GM21381 (cell line): ENCODE measurements around the gene PRPF6.

Experiments used
- ATAC-seq: cut with Tn5 transposase; IDR thresholded peaks from one replicate; pipeline ENCODE4 v1.9.1; 2021; ENCODE audit warnings: mild to moderate bottlenecking, moderate library complexity; ENCODE audit not compliant: unreplicated experiment

Gene PRPF6

DNA sequence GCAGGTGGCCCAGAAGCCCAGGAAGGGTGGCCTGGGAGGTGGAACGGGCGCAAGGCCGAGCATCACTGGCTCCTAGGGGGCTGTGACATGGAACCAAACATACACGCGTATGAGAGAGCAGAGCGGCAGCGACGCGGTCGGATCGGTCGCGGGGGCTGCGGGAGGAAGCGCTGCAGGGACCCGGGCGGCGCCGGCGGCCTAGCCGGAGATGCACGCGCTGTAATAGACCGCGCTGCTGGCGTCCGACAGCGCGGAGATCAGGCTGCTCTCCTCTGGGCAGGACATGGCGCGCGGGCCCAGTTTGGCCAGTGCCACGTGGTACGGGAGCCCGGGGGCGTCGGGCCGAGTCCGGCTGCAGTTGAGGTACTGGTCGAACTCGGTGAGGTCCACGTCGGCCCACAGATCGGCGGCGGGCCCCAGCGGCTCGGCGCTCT is 67.1 kb downstream of the PRPF6 start:
- no peak for ATAC-seq

DNA sequence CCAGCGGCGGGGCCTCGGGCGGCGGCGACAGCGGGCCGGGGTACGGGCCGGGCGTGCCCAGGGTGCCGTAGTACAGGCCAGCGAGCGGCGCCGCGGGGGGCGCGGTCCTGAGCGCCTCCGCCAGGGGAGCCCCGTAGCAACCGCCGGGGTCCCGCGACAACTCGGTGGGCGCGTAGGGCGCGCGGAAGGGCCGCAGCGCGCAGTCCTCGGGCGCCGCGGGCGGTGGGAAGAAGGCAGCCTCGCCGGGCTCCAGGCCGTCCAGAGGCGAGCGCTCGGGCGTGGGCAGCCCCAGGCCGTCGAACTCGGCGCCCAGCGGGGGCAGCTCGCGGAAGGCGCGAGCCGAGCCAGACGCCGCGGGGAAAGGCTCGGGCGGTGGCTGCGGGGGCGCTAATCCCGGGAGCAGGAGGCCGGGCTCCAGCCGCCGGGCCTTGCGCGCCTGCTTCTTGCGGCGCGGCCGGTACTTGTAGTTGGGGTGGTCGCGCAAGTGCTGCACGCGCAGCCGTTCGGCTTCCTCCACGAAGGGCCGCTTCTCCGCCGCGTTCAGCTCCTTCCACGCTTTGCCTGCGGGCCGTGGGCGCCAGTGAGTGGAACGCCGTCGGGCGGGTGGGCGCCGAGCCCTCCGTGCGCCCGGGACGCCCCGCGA is 67.6 kb downstream of the PRPF6 start:
- no peak for ATAC-seq

DNA sequence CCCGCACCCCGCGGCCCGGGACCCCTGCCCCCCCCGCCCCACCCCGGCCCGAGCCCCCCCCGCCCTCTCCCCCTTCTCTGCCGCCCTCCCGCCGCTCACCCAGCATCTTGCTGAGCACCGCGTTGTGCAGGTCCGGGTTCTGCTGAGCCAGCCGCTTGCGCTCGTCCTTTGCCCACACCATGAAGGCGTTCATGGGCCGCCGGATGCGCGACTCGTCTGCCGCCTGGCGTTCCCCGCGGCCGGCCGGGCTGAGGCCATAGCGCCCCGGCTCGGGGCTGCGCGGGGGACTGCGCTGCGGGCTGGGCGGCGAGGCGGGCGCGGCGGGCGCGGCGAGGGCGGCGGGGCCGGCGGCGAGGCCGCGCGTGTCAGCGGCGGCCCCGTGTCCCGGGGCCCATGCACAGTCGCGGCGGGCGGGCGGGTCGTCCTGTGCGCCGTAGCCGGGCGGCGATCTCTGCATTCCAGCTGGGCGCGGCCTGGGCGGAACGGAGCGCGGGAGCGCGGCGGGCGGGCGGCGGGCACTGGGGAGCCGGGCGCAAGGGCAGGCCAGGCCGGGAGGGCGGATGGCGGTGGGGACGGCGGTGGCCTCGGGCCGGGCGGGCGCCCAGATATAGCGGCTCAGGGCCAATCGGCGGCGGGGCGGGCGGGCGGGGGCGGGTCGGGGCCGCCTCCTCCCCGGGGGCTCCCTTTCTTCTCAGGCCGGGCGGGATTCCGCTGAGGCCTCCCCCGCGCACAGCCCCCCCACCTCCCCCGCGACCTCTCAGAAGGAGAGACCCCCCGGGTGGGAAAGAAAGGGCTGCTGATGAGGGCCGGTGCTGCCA is 68.3 kb downstream of the PRPF6 start, which contains the start of gene SOX18:
SOX18 (minus strand) TSS at position 580 of the 818 bp plus-strand sequence; CDS start at position 457, 123 bp downstream.
- ATAC-seq: no peak

DNA sequence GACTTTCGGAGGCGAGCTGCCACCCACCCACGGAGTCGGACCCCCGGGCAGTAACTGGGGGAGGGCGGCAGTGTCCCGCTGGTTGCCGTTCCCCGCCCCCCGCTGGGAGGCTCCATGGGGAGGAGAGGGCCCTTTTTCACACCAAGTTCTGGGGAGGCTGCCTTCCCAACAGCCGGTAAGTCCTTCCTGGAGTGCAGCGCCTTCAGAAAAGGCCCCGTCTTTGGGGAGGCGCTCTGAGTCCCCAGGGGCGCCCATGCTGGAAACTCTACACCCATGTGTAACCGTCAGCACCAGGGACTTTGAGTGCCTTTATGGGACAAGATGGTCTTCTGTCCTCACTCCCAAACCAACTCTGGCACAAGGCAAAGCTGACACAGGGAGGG is 68.9 kb downstream of the PRPF6 start:
- ATAC-seq: no peak

DNA sequence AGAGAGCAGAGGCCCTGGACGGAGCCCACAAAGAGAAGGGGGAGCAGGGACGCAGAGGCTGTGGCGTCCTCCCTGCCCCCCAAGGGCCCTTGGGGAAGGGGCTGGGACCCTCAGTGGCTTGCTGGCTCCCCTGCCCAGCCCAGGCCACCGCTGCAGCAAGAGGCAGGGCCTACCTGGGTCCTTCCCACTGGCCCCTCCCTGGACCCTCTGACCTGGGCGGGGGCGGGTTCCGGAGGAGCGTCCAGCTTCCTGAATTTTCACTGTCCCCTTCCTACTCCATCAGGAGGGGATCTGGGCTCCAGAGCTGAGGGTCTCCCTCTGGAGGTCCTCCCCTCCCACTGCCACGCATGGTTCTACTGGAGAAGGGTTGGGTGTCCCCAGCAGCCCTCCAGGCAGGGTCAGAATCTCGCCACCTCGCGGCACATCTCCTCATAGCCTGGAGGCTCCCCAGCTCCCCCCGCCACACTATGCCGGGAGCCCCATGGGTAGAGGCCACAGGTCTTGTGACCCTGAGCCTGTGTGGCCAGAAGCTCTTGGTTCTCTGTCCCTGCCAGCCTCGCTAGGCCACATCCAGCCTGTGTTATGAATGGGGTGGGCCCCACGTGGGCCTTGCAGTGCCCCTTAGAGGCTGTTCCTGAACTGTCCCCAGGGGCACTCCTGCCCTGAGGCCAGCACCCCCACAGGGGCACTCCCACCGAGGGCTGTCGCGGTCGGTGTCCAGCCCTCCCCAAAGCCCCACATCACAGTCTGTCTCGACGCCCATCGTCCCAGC is 69.5 kb downstream of the PRPF6 start:
- ATAC-seq: no peak

DNA sequence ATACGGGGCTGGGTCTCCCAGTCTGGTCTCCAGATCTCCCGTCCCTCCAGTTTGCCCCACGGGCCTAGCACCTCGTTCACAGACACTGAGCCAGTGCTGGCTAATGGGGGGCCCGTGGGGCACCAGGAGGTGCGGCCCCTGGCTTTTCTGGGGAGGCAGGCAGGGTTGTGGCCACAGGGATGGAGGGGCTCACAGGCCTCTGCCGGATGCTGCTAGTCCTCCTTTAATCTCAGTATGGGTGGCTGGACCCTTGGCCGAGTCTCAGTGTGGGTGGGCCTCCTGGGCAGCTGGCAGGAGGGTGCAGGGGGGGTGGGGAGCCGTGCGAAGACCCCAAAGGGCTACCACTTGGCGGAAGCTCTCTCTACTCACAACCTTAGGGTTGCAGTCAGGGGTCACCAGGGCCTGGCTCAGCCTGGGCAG is 70.1 kb downstream of the PRPF6 start:
- no peak for ATAC-seq

DNA sequence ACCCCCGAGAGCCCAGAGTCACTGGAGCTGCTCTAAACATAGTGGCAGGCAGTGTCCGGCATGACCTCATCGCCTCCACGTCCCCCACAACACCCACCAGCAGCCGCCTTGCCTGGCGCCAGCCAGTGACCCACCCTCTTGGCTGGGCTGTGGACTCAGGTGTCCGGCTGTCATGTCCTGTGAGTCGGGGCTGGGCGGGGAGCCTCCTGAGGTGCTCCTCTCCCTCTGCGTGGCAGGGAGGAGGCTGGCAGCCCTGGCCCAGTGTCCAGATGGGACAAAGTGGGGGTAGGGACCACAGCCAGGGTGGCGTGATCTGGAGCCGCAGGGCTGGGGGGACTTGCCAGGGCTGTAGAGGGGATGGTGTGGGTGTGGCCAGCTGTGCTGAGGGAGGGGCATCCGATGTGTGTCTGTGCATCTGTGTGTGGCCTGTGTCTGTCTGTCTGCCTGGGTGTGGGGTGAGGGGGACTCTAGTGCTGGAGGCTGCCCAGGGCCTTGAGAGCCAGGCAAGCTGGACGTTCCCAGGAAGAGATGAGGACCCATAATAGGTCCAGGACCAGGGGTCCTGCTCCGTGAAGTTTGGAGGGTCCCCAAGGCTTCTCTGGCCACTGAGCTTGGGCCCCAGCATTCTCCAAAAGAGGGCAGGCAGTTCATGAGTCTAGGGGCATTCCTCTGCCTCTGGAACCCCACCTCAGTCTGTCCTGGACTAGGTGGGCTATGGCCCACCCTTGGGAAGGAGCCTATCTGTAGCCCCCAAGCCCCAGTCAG is 70.8 kb downstream of the PRPF6 start:
- ATAC-seq: no peak

DNA sequence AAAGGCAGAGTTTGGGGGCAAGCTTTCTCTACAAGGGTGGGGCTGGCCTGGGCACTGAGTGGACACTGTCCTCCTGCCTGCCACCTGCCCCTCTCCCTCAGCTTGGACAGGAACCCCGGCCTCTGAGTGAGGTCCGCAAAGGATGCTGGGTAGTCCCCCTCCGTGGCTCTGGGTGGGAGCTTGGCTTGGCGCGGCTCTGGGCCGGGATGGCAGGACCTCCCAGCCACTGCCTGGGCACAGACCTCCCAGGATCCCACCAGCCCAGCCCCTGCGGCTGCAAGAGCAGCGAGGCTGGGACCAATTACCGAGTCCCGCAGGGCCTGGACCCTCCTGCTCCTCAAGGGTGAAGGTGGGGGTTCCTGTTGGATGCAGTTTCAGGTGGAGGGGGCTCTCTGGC is 71.4 kb downstream of the PRPF6 start:
- no peak for ATAC-seq

DNA sequence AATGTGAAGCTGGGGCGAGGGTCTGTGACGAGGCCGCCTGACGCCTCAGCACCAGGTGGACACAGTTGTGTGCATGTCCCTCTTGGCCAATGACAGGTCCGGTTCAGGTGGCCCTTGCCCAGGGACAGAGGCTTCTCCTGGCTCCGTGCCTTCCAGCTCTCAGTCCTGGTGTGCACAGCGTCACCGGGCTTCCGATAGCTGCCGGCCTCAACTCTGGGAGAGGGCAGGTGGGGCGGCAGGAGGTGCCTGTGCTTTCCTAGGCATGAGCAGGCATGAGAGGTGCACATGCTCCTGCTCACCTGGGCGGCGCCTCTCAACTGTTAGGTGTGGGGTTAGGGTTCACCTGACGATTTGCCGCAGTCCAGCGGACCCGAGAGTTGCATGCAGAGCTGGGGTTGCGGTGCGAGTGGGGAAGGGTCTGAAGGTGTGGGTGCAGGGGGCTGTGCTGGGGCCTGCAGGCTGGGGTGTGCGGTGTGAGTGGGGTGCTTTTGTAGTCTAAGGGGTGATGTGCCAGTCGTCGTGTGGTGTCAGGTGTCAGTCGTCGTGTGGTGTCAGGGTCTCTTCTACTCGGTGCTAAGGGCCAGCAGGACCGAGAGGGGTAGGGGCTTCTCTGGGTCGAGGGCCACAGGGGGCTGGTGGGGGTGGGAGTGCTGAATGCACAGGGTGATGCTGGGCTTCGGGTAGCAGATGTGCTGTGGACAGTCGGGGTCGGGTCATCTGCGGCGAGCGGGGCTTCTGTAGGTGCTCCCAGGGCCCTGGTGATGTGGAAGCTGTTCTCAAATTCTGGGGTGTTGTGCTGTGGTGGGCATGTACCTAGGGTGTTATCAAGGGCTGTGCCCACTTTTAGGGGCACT is 72.3 kb downstream of the PRPF6 start:
- ATAC-seq: no peak

DNA sequence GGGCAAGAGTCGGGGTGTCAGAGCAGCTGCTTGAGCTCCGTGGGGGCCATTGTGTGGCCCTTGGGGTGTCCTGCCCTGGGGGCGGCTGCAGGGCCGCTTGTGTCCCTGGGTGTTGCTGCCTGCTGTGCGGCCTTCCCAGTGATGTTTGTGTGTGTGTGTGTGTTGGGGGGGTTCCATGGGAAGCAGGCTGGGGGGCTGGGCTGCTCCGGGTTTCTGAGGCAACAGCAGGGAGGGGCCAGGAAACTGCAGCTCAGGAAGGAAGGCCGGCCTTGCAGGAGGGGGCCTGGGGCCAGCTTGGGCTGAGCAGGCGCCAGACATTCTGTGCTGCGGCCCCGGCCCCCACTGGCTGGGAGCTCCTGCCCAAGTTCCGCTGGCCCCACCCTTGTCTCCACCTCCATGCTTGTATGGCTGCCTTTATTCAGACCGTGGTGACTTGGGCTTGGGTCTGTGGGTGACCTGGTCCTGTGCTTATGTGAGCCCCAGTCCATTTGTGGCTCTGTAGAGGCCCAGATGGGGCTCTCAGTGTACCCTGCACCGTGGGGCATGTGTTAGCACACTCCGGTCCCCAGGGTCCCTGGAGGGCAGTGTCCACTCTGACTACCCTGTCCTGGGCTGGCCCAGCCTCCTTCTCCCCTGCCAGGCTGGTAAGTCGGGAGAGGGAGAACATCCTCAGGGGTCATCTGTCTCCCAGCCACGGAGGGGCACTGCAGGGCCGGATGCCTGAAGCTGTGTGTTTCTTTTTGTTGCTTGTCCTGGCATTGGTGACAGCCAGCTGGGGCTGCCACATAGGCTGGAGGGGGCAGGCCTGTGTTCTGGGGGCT is 73.1 kb downstream of the PRPF6 start:
- ATAC-seq: no peak

DNA sequence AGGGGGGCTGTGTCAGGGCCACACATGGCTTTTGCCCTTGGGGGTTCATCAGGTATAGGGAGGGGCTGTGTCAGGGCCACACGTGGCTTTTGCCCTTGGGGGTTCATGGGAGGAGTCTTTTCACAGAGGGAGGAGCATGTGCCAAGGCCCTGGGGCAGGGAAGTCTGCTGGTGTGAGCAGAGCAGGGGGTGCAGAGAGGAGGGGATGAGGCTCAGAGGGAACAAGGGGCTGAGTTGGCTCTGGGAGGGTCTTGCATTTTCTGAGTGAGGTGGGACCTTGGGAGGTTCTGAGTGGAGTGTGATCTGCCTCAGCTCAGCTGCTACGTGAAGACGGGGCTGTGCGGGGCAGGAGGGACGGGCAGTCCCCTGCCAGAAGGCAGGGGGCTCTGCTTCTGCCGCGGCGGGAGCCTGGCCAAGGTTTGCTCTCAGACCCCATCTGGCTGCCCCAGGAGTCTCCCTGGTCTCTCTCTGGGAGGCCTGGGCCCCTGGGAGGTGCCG is 74.5 kb downstream of the PRPF6 start:
- no peak for ATAC-seq

DNA sequence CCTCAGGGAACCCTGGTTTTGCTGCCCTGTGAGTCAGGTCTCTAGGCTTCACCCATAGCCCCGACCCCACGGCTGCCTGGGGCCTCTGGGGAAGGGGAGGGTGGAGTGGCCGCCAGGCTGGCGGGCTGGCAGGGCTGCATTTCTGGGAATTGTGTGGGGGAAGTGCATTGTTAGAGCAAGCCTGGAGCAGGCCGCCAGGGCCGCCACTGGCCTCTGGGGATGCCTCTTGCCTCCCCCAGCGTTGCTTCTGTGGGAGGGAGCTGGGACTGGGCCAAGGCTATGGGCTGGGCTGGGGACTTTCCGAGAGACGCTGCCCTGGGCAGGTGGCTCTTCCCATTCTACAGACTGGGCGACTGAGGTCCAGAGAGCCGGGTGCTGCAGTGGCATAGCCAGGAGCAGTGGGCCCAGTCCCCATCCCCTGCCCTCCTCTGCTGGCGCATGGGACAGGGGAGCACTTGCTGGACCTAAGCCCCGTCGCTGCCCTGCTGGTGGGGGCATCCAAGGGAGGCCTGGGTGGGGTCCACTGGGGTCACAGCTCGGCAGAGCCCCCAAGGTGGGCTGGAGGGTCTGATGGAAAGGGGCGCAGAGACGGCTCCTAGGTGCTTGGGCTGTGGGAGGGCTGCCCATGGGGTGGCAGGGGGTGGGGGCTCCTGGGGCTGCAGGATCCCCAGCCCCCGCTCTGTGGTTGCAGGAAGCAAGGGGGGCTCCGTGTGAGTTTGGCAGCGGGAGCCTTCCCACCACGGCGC is 75.1 kb downstream of the PRPF6 start:
- no peak for ATAC-seq

DNA sequence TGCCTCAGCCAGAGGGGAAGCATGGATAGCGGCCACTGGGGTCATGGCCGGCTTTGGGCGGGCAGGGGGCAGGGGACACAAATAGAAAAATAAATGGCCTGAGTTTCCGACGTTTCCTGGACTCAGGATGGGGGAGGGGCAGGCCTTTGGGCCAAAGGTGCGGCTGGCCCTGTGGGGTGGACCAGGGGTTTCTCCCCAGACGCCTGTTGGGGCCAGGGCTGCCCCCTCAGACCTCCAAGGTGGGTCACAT is 75.6 kb downstream of the PRPF6 start:
- ATAC-seq: no peak

DNA sequence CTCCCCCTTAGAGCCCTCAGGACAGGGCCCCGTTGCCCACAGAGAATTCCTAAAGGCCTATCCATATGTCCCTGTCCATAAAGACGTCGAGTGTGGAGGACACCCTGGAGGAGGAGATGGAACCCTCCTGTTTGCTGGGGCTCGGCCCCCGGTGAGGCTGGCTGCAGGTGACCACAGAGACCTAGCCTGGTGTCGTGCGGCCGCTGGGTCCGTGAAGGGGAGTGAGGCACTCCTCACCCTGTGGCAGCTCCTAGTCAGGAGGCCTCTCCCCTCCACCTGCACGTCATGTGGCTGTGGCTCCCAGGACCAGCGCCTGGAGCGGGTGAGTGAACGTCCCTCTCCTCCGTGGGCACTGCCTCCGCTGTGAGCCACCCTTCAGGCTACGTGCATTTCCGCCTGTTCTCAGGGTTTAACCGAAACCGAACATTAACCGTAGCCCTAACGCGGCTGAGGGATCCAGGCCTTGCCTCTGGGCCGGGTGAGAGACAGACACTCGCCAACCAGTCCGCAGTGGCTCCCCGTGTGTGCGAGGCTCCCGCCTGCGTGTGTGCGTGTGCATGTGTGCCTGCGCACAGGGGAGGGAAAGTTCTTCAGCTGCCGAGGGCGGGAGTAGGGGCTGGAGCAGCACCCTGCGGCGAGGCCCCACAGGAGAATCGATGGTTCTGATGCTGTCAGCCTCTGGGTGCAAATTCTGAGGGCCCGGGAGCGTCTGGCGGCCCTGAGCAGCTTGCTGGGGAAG is 76.1 kb downstream of the PRPF6 start:
- no peak for ATAC-seq

DNA sequence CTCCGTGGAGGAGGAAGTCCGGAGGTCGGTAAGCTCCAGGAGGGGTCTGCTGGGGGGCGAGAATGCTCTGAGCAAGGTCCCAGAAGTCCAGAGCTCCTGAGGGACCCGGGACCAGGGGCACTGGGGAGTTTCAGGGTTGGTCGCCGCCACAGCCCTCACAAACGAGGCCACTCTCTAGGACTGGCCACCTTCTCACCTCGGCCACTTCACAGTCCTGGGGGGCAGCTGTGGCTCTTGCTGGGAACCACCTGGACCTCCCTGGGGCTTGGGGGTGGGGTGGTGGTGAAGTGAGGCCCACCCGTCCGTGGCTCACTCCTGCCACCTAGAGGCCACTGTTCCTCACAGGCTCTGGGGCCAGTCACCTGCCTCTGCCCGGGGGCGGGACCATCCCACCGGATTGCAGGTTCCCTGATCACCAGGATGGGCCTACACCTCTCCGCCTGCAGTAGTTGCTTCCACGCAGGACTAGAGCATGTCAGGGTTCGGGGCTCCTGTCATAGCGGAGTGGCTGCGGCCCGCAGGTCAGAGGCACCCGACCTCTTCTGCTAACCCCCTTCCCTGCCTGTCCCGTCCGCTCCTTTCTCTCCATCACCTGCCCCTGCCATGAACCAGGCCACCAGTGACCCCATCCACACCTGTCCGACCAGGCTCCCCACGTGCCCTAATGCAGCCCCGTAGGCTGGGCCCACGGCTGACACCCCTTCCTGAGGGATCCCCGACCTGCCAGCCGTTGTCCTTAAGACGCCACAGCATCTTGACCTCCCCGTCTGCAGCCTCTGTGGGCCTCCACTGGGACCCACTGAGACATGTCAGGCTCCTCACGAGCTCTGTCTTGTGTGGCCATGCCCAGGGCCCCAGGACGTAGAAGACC is 76.9 kb downstream of the PRPF6 start:
- ATAC-seq: no peak

DNA sequence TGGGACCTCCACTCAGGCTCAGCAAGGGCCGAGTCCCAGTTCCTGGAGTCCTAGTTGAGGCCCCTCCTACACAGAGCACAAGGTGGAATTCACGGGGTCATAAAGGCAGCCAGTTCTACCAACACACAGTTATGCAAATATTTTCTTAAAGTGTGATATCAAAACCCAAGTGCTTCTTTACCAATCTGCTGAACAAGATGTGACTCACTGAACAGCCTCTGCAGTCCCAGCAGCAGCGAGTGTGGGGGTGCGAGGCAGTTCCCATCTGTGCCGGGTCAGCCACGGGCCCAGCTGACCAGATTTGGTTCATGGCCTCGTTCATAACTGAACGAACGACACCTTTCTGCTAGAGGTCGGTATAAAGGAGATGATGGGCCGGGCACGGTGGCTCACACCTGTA is 77.6 kb downstream of the PRPF6 start:
- no peak for ATAC-seq

DNA sequence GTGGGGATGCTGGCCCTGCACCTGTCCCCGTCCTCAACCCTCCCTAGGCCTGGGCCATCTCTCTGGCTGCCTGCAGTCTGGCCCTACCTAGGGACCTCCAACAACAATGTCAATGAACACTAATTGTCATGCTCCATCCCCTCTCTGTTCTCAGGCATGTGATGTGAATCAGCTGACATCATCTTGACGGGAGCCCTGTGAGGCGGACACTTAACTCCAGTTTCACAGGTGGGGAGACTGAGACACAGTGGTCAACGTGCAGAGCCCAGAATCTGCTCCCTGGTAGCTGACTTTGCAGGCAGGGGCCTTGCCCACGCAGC is 81.3 kb downstream of the PRPF6 start:
- ATAC-seq: no peak
